ENCODE data around the gene EVC2. TPM values are rescaled to one million over a fixed set of nuclear protein-coding genes. Genes with fewer than 3 reads are reported as not detected.

EVC2 gene
- total RNA-seq, 5 donors from 2014 or later (not counting 1 experiment from before 2014, with no cell fraction given), result 1.1 to 2.9 (median 1.8) TPM

DNA sequence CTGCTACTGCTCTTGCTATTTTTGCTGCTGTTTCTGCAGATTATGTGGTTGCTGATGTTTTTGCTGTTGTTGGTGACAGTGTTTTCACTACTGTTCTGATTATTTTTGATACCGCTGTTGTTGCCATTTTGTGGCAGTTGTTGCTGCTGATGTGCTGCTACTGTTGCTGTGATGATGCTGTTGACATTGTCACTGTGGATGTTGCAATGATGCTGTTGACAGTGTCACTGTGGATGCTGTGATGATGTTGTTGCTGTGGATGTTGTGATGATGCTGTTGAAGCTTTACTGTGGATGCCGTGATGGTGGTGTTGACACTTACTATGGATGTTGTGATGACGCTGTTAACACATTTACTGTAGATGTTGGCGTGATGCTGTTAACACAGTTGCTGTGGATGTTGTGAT is 180.3 kb downstream of the EVC2 start:
- Histone ChIP-seq H3K4me1 (ENCODE audit: control insufficient read depth in 1 of 2, extremely low read depth in 1 of 2, insufficient read depth in 2 of 2, low read length in 2 of 2) (no peaks in the 10 kb centered on the region), H3K27me3 (replicated peaks in 1 of 2; ENCODE audit: control insufficient read depth in 2 of 2, extremely low read depth in 1 of 2, insufficient read depth in 2 of 2, low read length in 1 of 2) (peaks cover 0 to 5% of the 10 kb centered on the region in 2 experiments), H3K9me3 (no peaks in the 10 kb centered on the region), H3K4me3 (ENCODE audit: control insufficient read depth in 1 of 2, extremely low read depth in 1 of 2, low read length in 1 of 2) (no peak overlapping the region), H3K36me3 (ENCODE audit: control insufficient read depth in 2 of 2, extremely low read depth in 1 of 2, insufficient read depth in 1 of 2, low read length in 1 of 2) (no peaks in the 10 kb centered on the region), H3K27ac (ENCODE audit: low read length) (no peak overlapping the region)
- Mint-ChIP-seq H3K36me3 (no peaks in the 10 kb centered on the region), H3K9me3 (peaks cover 0 to 20% (median 9%) of the 10 kb centered on the region in 3 donors), H3K4me1 (no peaks in the 10 kb centered on the region), H3K27me3 (peaks cover 0 to 10% of the 10 kb centered on the region in 2 donors), H3K4me3 (no peak overlapping the region), H3K27ac (no peak overlapping the region)
- DNase-seq, result no peak
- ChIA-PET CTCF (no interaction called here), POLR2A (no interaction called here)
- ATAC-seq (replicated peaks in 1 of 4), result no peak
- 94% methylated on average over 4 of the region's 4 CpGs for WGBS (ENCODE audit: insufficient coverage)

DNA sequence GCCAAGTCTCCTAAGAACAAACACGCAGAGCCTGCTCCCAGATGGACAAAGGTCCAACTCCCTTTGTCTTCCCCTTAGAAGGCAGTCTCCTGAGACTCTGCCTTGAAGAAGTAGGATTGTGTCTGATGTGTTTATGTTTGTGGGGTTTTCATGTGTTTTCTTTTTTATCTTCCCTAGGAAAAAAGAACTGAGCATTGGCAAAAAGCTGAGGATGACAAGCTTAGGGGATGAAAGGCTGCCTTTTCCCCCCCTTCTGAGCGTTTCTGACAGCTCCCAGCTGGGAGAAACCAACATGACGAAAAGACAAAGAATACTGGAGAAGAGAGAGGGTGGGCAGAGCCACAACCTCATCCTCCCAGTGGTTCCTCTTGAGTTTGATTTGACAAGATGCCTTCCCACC is 181.1 kb downstream of the EVC2 start:
- Mint-ChIP-seq H3K9me3 (peaks cover 0 to 16% (median 3%) of the 10 kb centered on the region in 3 donors), H3K4me3 (no peak overlapping the region), H3K4me1 (no peaks in the 10 kb centered on the region), H3K36me3 (no peaks in the 10 kb centered on the region), H3K27ac (no peak overlapping the region), H3K27me3 (peaks cover 0 to 3% of the 10 kb centered on the region in 2 donors)
- Histone ChIP-seq H3K27me3 (replicated peaks in 1 of 2; ENCODE audit: control insufficient read depth in 2 of 2, extremely low read depth in 1 of 2, insufficient read depth in 2 of 2, low read length in 1 of 2) (peaks cover 0 to 4% of the 10 kb centered on the region in 2 experiments), H3K27ac (ENCODE audit: low read length) (no peak overlapping the region), H3K36me3 (ENCODE audit: control insufficient read depth in 2 of 2, extremely low read depth in 1 of 2, insufficient read depth in 1 of 2, low read length in 1 of 2) (no peaks in the 10 kb centered on the region), H3K4me1 (ENCODE audit: control insufficient read depth in 1 of 2, extremely low read depth in 1 of 2, insufficient read depth in 2 of 2, low read length in 2 of 2) (no peaks in the 10 kb centered on the region), H3K9me3 (no peaks in the 10 kb centered on the region), H3K4me3 (ENCODE audit: control insufficient read depth in 1 of 2, extremely low read depth in 1 of 2, low read length in 1 of 2) (no peak overlapping the region)
- WGBS (ENCODE audit: insufficient coverage), result no CpG with 5 or more reads among the region's 3 CpGs
- DNase-seq, result no peak
- ATAC-seq (replicated peaks in 1 of 4), result no peak
- CTCF ChIA-PET, result no interaction called here
- POLR2A ChIA-PET, result no interaction called here

DNA sequence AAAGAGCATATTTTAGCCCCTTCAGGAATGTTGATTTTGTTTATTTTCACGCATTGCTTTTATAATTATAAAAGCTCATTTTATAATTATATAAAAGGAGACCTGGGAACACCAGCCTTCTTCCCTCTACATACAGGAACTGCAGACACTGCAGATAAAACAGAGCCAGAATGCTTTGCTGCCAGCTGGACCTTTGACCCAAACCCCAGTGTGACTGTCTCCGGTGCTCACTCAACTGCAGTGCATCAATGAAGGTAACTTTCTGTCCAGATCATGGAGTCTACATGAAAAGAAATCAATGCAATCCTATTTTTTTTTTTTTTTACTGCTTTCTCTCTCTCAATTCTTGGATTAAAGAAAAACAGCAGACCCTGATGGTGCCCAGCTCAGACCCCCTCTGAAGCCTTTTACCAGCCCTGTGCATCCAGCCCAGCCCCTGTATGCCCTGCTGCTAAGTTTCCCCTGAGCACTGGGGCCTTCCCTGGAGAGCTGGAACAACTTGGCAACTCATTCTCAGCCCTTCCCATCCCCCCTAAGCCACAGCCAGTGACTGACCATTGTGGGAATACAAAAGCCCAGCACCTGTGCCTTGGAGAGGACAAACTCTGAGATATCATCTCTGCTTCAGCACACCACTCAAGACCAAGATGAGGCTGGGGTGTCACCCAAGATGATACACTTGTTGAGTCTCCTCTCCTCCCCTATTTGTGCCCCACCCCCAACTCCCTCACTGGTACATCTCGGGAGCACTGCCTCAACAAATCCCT is 182.1 kb downstream of the EVC2 start:
- Mint-ChIP-seq H3K9me3 (peaks cover 0 to 16% (median 3%) of the 10 kb centered on the region in 3 donors), H3K4me3 (no peak overlapping the region), H3K36me3 (no peaks in the 10 kb centered on the region), H3K27me3 (peaks cover 0 to 3% of the 10 kb centered on the region in 2 donors), H3K27ac (no peak overlapping the region), H3K4me1 (no peaks in the 10 kb centered on the region)
- no peaks in the 10 kb centered on the region for H3K36me3 ChIP-seq (ENCODE audit: control insufficient read depth in 2 of 2, extremely low read depth in 1 of 2, insufficient read depth in 1 of 2, low read length in 1 of 2)
- H3K27me3 ChIP-seq (replicated peaks in 1 of 2; ENCODE audit: control insufficient read depth in 2 of 2, extremely low read depth in 1 of 2, insufficient read depth in 2 of 2, low read length in 1 of 2), result peaks cover 0 to 1% of the 10 kb centered on the region in 2 experiments
- WGBS (ENCODE audit: insufficient coverage), result 78% methylated on average over 1 of the region's 3 CpGs
- ChIA-PET CTCF (no interaction called here), POLR2A (no interaction called here)
- no peak for ATAC-seq (replicated peaks in 1 of 4)
- H3K9me3 ChIP-seq, result no peaks in the 10 kb centered on the region
- no peak overlapping the region for H3K27ac ChIP-seq (ENCODE audit: low read length)
- no peak overlapping the region for H3K4me3 ChIP-seq (ENCODE audit: control insufficient read depth in 1 of 2, extremely low read depth in 1 of 2, low read length in 1 of 2)
- no peaks in the 10 kb centered on the region for H3K4me1 ChIP-seq (ENCODE audit: control insufficient read depth in 1 of 2, extremely low read depth in 1 of 2, insufficient read depth in 2 of 2, low read length in 2 of 2)
- no peak for DNase-seq

DNA sequence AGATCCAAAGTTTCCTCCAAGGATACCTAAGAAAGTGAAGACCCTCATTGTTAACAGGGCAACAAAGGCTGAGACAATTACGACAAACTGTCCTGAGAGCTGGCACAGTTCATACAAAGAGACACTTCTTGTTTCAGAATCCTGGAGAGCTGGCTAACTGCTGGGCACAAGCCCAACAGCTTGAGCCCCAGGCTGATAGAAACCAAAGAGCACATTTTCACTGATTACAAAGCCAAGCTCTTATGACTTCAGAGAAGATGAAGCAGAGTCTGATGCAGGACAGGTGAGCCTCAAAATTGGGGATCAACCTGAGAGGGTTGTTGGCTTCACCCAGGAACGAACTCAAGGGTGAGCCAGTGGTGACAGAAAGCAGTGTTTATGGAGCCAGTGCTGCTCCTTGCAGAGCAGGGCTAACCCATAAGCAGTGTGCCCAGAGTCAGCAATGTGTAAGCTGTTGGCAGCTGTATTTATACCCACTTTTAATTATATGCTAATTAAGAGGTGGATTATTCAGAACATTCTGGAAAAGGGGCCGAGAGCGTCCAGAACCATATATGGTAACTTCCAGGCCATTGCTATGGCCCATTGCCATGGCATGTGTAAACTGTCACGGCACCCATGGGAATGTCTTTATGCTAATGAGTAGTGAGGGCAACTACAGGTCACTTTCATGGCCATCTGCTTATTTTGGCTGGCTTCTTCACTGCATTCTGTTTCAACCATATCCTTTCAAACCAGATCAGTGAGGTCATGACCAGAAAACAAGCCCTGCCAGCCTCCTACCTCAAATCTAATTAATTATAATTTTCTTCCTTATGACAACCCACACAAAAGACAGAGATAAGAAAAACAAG is 183.7 kb downstream of the EVC2 start:
- Histone ChIP-seq H3K4me1 (ENCODE audit: control insufficient read depth in 1 of 2, extremely low read depth in 1 of 2, insufficient read depth in 2 of 2, low read length in 2 of 2) (no peaks in the 10 kb centered on the region), H3K27ac (ENCODE audit: low read length) (no peak overlapping the region), H3K4me3 (ENCODE audit: control insufficient read depth in 1 of 2, extremely low read depth in 1 of 2, low read length in 1 of 2) (no peak overlapping the region), H3K36me3 (ENCODE audit: control insufficient read depth in 2 of 2, extremely low read depth in 1 of 2, insufficient read depth in 1 of 2, low read length in 1 of 2) (no peaks in the 10 kb centered on the region), H3K9me3 (no peaks in the 10 kb centered on the region), H3K27me3 (replicated peaks in 1 of 2; ENCODE audit: control insufficient read depth in 2 of 2, extremely low read depth in 1 of 2, insufficient read depth in 2 of 2, low read length in 1 of 2) (no peaks in the 10 kb centered on the region)
- ChIA-PET POLR2A (no interaction called here), CTCF (no interaction called here)
- peaks cover 0 to 23% (median 3%) of the 10 kb centered on the region in 3 donors for H3K9me3 Mint-ChIP-seq
- DNase-seq, result no peak
- no peaks in the 10 kb centered on the region for H3K36me3 Mint-ChIP-seq
- no peak for ATAC-seq (replicated peaks in 1 of 4)
- H3K27ac Mint-ChIP-seq, result no peak overlapping the region
- WGBS (ENCODE audit: insufficient coverage), result 77% methylated on average over 4 of the region's 5 CpGs
- H3K27me3 Mint-ChIP-seq, result peaks cover 0 to 3% of the 10 kb centered on the region in 2 donors
- no peaks in the 10 kb centered on the region for H3K4me1 Mint-ChIP-seq
- H3K4me3 Mint-ChIP-seq, result no peak overlapping the region

DNA sequence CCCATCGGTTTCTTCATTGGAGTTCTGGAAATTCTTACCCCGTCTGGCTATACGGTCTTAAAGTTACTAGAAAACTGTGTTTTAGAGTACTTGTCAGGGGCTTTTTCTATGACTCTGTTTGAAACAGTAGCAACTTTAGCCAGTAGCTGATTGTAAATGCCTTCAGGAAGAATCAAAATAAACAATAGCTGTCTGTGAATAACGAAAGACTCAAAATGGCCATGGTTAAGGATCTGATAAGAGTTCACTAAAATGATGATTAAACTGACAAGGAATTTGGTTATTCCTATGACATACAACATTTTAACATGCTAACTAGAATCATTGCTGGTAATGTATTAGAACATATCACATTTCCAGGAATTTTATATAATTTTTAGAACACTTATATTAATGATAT is 191.0 kb downstream of the EVC2 start:
- H3K27ac ChIP-seq (ENCODE audit: low read length), result no peak overlapping the region
- no peaks in the 10 kb centered on the region for H3K36me3 ChIP-seq (ENCODE audit: control insufficient read depth in 2 of 2, extremely low read depth in 1 of 2, insufficient read depth in 1 of 2, low read length in 1 of 2)
- H3K4me3 ChIP-seq (ENCODE audit: control insufficient read depth in 1 of 2, extremely low read depth in 1 of 2, low read length in 1 of 2), result no peak overlapping the region
- WGBS (ENCODE audit: insufficient coverage), result 100% methylated on average over 1 of the region's 4 CpGs
- no peaks in the 10 kb centered on the region for H3K4me1 Mint-ChIP-seq
- H3K9me3 Mint-ChIP-seq, result peaks cover 0 to 16% (median 5%) of the 10 kb centered on the region in 3 donors
- no peaks in the 10 kb centered on the region for H3K36me3 Mint-ChIP-seq
- no peaks in the 10 kb centered on the region for H3K27me3 Mint-ChIP-seq
- H3K9me3 ChIP-seq, result no peaks in the 10 kb centered on the region
- no peak for DNase-seq
- H3K4me3 Mint-ChIP-seq, result no peak overlapping the region
- peaks cover 0 to 2% of the 10 kb centered on the region in 2 experiments for H3K27me3 ChIP-seq (replicated peaks in 1 of 2; ENCODE audit: control insufficient read depth in 2 of 2, extremely low read depth in 1 of 2, insufficient read depth in 2 of 2, low read length in 1 of 2)
- no peak for ATAC-seq (replicated peaks in 1 of 4)
- no peaks in the 10 kb centered on the region for H3K4me1 ChIP-seq (ENCODE audit: control insufficient read depth in 1 of 2, extremely low read depth in 1 of 2, insufficient read depth in 2 of 2, low read length in 2 of 2)
- POLR2A ChIA-PET, result no interaction called here
- no peak overlapping the region for H3K27ac Mint-ChIP-seq
- CTCF ChIA-PET, result no interaction called here

DNA sequence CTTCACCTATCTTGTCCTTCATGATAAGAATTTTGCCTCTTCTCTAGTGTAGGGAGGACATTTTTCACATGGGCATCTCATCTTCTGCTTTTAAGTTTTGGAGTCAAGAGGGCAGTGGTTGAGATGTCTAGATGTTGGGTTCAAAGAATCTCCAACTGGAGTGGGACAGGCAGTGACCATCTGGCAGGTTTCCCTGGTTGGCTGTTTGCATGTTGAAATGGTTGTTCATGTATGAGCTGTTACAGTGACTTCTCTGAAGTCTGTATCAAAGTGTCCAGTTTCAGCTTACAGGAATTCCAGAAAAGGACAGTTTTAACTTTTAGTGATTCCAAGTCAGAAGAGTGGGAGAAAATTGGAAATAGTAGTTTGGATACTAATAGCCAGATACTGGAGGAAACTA is 192.7 kb downstream of the EVC2 start:
- Mint-ChIP-seq H3K9me3 (peaks cover 0 to 12% (median 5%) of the 10 kb centered on the region in 3 donors), H3K27ac (no peak overlapping the region), H3K4me3 (no peak overlapping the region), H3K27me3 (no peaks in the 10 kb centered on the region), H3K36me3 (no peaks in the 10 kb centered on the region), H3K4me1 (no peaks in the 10 kb centered on the region)
- Histone ChIP-seq H3K4me3 (ENCODE audit: control insufficient read depth in 1 of 2, extremely low read depth in 1 of 2, low read length in 1 of 2) (no peak overlapping the region), H3K27me3 (replicated peaks in 1 of 2; ENCODE audit: control insufficient read depth in 2 of 2, extremely low read depth in 1 of 2, insufficient read depth in 2 of 2, low read length in 1 of 2) (peaks cover 0 to 2% of the 10 kb centered on the region in 2 experiments), H3K4me1 (ENCODE audit: control insufficient read depth in 1 of 2, extremely low read depth in 1 of 2, insufficient read depth in 2 of 2, low read length in 2 of 2) (no peaks in the 10 kb centered on the region), H3K36me3 (ENCODE audit: control insufficient read depth in 2 of 2, extremely low read depth in 1 of 2, insufficient read depth in 1 of 2, low read length in 1 of 2) (no peaks in the 10 kb centered on the region), H3K9me3 (no peaks in the 10 kb centered on the region), H3K27ac (ENCODE audit: low read length) (no peak overlapping the region)
- ChIA-PET CTCF (no interaction called here), POLR2A (no interaction called here)
- DNase-seq, result no peak
- ATAC-seq (replicated peaks in 1 of 4), result no peak
